Measurements from ENCODE around the gene TSEN15. TPM values are rescaled to one million over a fixed set of nuclear protein-coding genes. Genes with fewer than 3 reads are reported as not detected.
"Not testable (repeated sequence)": the region's sequence is repeated elsewhere in the genome, so short reads cannot be mapped to it uniquely, and the experiment has no call there.

Gene TSEN15
- total RNA-seq, 1 donor from 2014 or later = 30.9 TPM

GRCh38 chr1:184053881-184054280 is 2.4 kb downstream of the TSEN15 start:
- no peak for DNase-seq (ENCODE audit: low read depth)

DNA sequence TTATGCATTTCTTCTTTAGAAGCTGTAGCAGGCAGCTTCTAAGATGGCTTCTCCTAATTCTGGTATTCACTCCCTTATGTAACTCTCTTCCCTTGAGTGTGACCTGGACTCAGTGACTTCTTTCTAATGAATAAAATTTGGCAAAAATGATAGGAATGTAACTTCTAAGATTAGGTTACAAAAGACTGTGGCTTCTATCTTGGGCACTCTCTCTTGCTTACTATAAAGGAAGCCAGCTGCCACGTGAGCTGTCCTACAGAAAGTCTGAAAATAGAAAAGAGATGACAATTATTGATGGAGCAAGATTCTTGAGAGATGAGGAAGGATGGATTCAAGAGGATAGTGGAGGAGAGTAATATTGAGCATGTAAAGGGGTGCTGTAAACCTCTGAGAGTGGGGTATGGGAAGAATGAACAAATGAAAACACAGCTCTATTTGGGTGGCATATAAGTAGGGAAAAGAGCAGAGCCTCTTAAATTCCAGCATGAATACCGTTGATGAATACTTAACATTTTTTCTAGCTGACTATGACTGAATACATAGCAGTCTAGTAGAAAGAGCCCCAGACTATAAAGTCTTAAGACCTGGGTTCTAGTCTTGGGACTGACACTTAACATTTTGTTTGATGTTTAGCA is 5.5 kb downstream of the TSEN15 start:
- peak; percentile 81 for DNase-seq (ENCODE audit: low read depth)

- DNase-seq (ENCODE audit: low read depth) = no peak
Observed at GRCh38 chr1:184059887-184060286, 8.4 kb downstream of the TSEN15 start.

DNA sequence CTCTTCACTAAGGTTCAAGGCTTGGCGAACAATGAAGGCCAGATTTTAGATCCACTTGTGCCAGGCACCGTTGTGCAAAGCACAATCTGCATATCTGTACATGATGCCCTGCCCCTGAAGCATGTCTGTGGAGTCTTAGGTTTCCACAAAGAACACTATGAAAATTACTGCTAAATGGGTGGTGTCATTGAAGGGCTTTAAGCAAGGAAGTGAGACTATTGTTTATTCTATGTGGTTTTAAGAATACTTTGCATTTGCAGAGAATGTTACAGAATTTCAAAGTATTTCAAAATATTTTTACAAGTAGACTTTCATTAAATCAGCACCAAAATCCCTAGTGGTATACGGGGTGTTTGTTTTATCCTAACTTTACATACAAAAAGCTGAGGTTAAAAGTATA is 8.8 kb downstream of the TSEN15 start:
- DNase-seq (ENCODE audit: low read depth) = no peak

GRCh38 chr1:184061396-184062003 is 10.0 kb downstream of the TSEN15 start:
- peak; percentile 85 for DNase-seq (ENCODE audit: low read depth)

- no peak for DNase-seq (ENCODE audit: low read depth)
Observed at GRCh38 chr1:184062640-184063286, 11.2 kb downstream of the TSEN15 start.

DNA sequence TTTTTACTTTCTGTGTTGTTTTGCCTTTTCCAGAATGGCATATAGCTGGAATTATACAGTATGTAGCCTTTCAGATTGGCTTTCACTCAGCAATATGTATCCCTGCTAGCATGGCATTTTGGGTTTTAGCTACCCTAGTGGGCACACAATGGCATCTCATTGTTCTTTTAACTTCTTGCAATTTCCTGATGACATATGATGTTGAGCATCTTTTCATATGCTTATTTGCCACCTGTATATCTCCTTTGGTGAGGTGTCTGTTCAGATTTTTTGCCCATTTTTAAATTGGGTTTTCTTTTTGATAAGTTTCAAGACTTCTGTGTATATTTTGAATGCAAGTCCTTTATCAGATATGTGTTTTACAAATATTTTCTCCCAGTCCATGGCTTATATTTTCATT is 14.0 kb downstream of the TSEN15 start:
- DNase-seq (ENCODE audit: low read depth) = no peak

GRCh38 chr1:184068354-184068753 is 16.8 kb downstream of the TSEN15 start:
- no peak for DNase-seq (ENCODE audit: low read depth)

- no peak for DNase-seq (ENCODE audit: low read depth)
Observed at GRCh38 chr1:184069675-184070074, 18.1 kb downstream of the TSEN15 start.

GRCh38 chr1:184072376-184072775 is 20.8 kb downstream of the TSEN15 start:
- DNase-seq (ENCODE audit: low read depth) = no peak

DNA sequence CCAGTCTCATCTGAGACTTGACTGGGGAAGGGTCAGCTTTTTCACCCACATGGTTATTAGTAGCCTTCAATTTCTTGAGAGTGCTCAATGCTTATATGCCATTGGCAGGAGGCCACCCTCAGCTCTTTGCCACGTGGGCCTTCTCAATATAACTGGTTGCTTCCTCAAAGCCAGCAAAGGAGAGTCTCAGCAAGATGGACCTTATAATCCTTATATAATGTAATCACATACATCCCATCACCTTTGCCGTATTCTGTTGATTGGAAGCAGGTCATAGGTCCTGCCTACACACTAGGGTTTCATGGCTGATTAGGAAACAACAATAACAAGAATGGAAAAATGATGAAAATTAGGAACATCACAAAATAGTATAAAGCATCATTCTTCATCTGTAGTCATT is 22.9 kb downstream of the TSEN15 start:
- no peak for DNase-seq (ENCODE audit: low read depth)

DNA sequence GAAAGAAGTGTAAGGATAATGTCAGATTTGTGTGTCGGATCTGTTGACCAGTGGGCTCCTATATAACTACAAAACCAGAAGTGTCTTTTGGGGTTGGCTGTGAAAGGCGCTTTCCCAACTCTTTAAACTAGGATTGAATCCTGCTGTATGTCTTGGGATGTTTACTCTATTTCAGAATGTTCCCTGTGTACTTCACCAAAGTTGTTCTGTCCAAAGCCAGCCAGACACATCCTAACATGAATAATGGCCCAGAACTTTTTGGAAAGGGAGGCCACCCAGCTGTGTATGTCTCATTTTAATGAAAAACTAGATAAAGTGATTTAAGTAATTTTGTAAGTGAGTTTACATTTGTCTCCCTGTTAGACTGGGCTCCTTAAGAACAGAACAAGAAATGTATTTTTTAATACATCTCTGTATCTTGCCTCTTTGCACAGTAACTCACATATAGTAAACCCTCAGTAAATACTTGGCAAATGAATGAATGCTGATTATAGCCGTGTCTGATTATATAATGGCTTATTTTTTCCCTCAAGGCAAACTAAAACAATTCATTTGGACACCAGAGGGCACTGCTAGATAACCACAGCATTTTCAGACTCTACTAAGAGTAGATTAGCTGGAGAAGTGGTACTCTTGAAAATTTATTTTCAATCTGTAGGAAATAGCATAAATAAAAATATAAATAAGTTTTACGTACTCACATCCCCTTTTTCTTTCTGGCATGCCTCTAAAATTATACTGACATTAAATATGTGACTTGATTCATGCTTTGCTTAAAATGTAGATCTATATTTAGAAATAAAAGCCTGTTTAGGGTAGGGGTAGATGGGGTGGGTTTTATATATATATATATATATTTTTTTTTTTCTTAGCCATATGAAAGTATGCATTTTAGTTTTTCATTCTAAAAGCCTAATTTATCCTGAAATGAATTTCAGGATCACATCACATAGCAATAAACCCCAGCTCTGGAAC is 23.8 kb downstream of the TSEN15 start:
- DNase-seq (ENCODE audit: low read depth) = peak; percentile 71

- no peak for DNase-seq (ENCODE audit: low read depth)
Observed at GRCh38 chr1:184078564-184079249, 27.2 kb downstream of the TSEN15 start.

- no peak for DNase-seq (ENCODE audit: low read depth)
Observed at GRCh38 chr1:184080309-184080708, 28.8 kb downstream of the TSEN15 start.

DNA sequence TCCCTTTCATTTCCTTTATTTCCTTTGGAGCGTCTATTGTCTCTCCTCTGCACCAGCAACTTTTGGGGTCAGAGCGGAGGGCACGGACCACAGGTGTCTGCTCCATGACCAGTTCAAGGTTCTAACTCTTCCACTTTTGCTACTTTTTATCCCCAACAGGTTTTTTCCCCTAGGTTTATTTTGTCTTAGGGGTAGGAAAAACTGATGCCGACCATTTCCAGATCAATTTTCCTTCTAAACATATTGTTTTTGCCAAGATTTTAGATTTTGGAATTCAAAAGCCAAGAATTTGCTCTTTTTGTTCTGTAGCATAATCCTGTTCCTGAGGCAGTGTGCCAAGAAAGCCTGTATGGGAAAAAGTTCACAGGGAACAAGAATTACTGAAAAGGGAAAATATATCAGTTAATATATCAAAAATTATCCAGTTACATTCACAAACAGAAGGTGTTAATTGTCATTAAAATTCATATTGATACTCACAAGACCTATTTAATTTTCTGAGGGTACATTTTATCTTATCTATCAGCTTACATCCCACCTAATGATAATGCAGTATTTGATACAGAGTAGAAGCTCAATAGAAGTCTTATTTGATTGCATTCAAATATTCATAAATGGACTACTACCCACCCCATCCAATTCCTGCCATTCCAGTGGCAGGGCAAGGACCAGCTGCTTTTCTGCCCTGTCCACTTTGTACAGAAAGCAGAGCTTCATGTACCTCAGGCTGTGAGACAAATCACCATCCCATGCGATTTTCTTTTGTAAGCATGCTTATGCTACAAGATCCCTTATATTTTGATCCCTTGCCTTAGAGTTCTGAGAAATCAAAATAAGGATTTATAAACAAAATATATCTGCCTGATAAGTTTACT is 31.2 kb downstream of the TSEN15 start:
- DNase-seq (ENCODE audit: low read depth) = no peak

DNA sequence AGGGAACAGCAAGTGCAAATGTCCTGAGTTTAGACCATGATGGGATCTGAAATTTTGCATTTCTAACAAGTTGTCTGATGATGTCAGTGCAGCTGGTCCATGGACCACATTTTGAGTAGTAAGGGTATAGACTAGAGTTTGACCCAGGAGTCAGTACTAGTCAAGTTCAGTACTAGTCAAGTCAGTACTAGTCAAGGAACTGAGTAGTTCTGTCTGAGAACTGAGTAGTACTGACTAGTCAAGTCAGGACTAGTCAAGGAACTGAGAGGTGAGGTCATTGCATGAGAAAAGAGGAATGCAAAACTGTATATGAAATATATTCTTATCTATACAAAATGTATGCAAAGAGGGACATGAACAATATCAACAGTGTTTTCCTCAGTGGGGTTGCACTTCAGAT is 34.1 kb downstream of the TSEN15 start:
- no peak for DNase-seq (ENCODE audit: low read depth)

DNA sequence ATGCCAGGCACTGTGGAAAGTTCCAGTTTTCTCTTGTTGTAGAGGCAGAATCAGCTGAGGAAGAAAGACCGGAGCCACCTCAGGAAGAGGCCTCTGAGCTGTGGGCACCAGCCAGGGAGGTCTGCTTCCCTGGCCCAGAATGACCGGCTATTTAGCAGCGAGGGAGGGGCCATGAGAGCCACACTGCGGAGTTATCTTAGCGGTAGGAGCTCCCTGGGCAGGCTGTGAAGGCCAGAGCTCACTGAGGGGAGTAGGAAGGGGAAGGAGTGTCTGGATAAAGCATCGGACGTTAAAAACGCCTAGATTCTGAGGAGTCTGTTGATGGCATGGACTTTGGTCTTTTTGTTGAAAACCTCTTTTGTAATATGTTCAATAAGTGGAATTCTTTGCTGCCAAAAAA is 36.5 kb downstream of the TSEN15 start:
- no peak for DNase-seq (ENCODE audit: low read depth)

DNA sequence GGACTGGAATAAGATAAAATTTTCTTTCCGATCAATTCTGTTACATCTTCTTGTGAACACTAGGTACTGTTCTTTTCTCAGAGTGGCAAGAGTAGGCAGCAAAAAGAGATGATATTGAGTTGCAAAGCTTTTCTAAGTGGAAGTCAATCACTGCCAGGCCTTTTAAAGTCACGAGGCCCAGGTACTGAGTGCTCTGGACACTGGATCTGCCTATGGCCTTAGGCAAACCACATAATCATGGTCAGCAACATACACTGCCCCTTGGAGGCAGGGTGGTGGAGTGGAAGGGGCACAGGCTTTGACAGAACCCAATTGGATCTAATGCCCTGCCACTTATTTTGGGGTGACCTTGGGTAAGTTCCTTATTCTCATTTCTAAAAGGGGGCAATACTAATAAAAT is 41.5 kb downstream of the TSEN15 start:
- no peak for DNase-seq (ENCODE audit: low read depth)

DNA sequence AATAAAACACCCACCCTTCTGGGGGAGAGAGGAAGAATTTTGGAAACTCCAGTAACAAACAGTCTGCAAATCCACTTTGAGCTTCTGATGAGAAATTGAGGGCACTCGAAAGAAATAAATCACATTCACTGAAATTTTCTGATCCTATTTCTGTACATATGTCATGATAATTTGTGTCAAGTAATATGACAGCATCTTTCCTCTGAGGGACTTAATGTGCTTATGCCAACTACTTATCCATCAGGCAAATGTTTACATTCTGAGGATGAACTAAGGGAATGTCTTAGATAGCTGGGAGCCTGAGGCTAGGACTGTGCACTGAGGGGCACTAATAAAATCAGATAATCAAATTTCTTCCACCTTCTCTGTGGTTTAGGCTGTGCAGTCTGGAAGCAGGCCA is 44.5 kb downstream of the TSEN15 start:
- DNase-seq (ENCODE audit: low read depth) = no peak

DNA sequence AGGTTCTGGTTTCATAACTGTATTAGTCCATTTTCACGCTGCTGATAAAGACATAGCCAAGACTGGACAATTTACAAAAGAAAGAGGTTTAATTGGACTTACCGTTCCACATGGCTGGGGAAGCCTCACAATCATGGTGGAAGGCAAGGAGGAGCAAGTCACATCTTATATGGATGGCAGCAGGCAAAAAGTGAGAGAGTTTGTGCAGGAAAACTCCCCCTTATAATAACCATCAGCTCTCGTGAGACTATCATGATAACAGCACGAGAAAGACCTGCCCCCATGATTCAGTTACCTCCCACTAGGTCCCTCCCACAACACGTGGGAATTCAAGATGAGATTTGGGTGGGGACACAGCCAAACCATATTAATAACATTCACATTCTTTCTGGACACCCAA is 45.0 kb downstream of the TSEN15 start:
- DNase-seq (ENCODE audit: low read depth) = not testable (repeated sequence)

GRCh38 chr1:184101141-184101540 is 49.6 kb downstream of the TSEN15 start:
- no peak for DNase-seq (ENCODE audit: low read depth)
